Tibial artery (tissue), 4 donors: ENCODE measurements around the gene OPCML.

Experiments used
- DNase-seq, 2 donors: peaks; one replicate each; pipeline ENCODE4 v3.0.0-alpha.2; 2019
- H3K27ac ChIP-seq, 2 donors: fragments of 200-600 bp; sonication (generic) in 1 of 2; 1 replicate in 1 of 2; 2 replicates in 1 of 2; pipeline ENCODE4 v1.5.1; 2018 to 2019; ENCODE audit warnings: mild to moderate bottlenecking in 1 of 2
- H3K27me3 ChIP-seq, 2 donors: fragments of 200-600 bp; sonication (generic) in 1 of 2; one replicate each; pipeline versions ENCODE4 v1.5.1 to v1.6.0; 2016 to 2019
- H3K36me3 ChIP-seq, 3 donors: fragments of 200-600 bp; sonication (generic) in 2 of 3; one replicate each; pipeline ENCODE4 v1.5.1; 2016 to 2019; ENCODE audit warnings: mild to moderate bottlenecking in 2 of 3
- H3K4me1 ChIP-seq, 4 donors: fragments of 200-600 bp; sonication (generic) in 2 of 4; 1 replicate in 3 of 4; 2 replicates in 1 of 4; pipeline ENCODE4 v1.5.1; 2016 to 2019
- H3K4me3 ChIP-seq, 2 donors: fragments of 200-600 bp; sonication (generic) in 1 of 2; 1 replicate in 1 of 2; 2 replicates in 1 of 2; pipeline ENCODE4 v1.5.1; 2018 to 2019; ENCODE audit warnings: mild to moderate bottlenecking in 2 of 2
- H3K9me3 ChIP-seq, 3 donors: fragments of 200-600 bp; sonication (generic) in 1 of 3; one replicate each; pipeline ENCODE4 v1.5.1; 2016 to 2019
- CTCF ChIP-seq, 2 experiments: fragments of 200-600 bp in 1 of 2; fragments of 450-650 bp in 1 of 2; IDR thresholded peaks; one replicate each; pipeline ENCODE4 v1.5.1; 2017 to 2019; ENCODE audit warnings: antibody characterized with exemption in 2 of 2, mild to moderate bottlenecking in 1 of 2, moderate library complexity in 1 of 2
- intact Hi-C: fragments of 100-400 bp; cut with DNase I; formaldehyde crosslinking; loops from one replicate; pipeline ENCODE4 v1.15.0; 2023; ENCODE audit warnings: low total_unique reads

The OPCML gene

GRCh38 chr11:132704781-132705375, 827.4 kb downstream of the OPCML start:
- Histone ChIP-seq H3K4me3 (no peak overlapping the region), H3K27me3 (no peaks in the 10 kb centered on the region), H3K9me3 (peaks cover 0 to 5% (median 4%) of the 10 kb centered on the region in 3 donors), H3K27ac (no peak overlapping the region), H3K4me1 (no peaks in the 10 kb centered on the region), H3K36me3 (no peaks in the 10 kb centered on the region)
- TF ChIP-seq CTCF (IDR thresholded peaks at IDR 0.05), result no peak
- intact Hi-C loops, result no loop called here
- DNase-seq, result no peak

GRCh38 chr11:132692891-132693290, 839.4 kb downstream of the OPCML start:
- intact Hi-C loops, result no loop called here
- Histone ChIP-seq H3K4me1 (no peaks in the 10 kb centered on the region), H3K36me3 (no peaks in the 10 kb centered on the region), H3K9me3 (no peaks in the 10 kb centered on the region), H3K4me3 (no peak overlapping the region), H3K27ac (no peak overlapping the region), H3K27me3 (no peaks in the 10 kb centered on the region)
- no peak for DNase-seq
- TF ChIP-seq CTCF (IDR thresholded peaks at IDR 0.05), result no peak

GRCh38 chr11:132691848-132692550, 840.3 kb downstream of the OPCML start:
- H3K27ac ChIP-seq, result no peak overlapping the region
- no peaks in the 10 kb centered on the region for H3K4me1 ChIP-seq
- no peak for TF ChIP-seq CTCF (IDR thresholded peaks at IDR 0.05)
- no peak overlapping the region for H3K4me3 ChIP-seq
- H3K9me3 ChIP-seq, result no peaks in the 10 kb centered on the region
- H3K27me3 ChIP-seq, result no peaks in the 10 kb centered on the region
- no peaks in the 10 kb centered on the region for H3K36me3 ChIP-seq
- no peak for DNase-seq
- intact Hi-C loops, result no loop called here

- Histone ChIP-seq H3K27me3 (no peaks in the 10 kb centered on the region), H3K9me3 (peaks cover 0 to 3% (median 0%) of the 10 kb centered on the region in 3 donors), H3K4me1 (no peaks in the 10 kb centered on the region), H3K4me3 (no peak overlapping the region), H3K36me3 (no peaks in the 10 kb centered on the region), H3K27ac (no peak overlapping the region)
- intact Hi-C loops, result no loop called here
- no peak for DNase-seq
- no peak for TF ChIP-seq CTCF (IDR thresholded peaks at IDR 0.05)
These were observed 845.4 kb downstream of the OPCML start for GRCh38 chr11:132686886-132687285.

- no peak overlapping the region for H3K27ac ChIP-seq
- H3K36me3 ChIP-seq, result no peaks in the 10 kb centered on the region
- H3K27me3 ChIP-seq, result no peaks in the 10 kb centered on the region
- no peak for DNase-seq
- no peak for TF ChIP-seq CTCF (IDR thresholded peaks at IDR 0.05)
- no peak overlapping the region for H3K4me3 ChIP-seq
- H3K4me1 ChIP-seq, result no peaks in the 10 kb centered on the region
- peaks cover 0 to 9% (median 3%) of the 10 kb centered on the region in 3 donors for H3K9me3 ChIP-seq
- intact Hi-C loops, result no loop called here
These were observed 847.1 kb downstream of the OPCML start for GRCh38 chr11:132685174-132685611.
